Activated CD4-positive, alpha-beta T cell treated with anti-CD3 and anti-CD28 coated beads, Interleukin-2, amount 50 U/mL, for 4 hours (primary cell): ENCODE measurements around the gene APOC3.
"Not testable (repeated sequence)": the region's sequence is repeated elsewhere in the genome, so short reads cannot be mapped to it uniquely, and the experiment has no call there.

Experiments
- DNase-seq, 2 experiments: peaks; one replicate each; pipeline ENCODE4 v3.0.0-alpha.2; 2020

APOC3 gene

DNA sequence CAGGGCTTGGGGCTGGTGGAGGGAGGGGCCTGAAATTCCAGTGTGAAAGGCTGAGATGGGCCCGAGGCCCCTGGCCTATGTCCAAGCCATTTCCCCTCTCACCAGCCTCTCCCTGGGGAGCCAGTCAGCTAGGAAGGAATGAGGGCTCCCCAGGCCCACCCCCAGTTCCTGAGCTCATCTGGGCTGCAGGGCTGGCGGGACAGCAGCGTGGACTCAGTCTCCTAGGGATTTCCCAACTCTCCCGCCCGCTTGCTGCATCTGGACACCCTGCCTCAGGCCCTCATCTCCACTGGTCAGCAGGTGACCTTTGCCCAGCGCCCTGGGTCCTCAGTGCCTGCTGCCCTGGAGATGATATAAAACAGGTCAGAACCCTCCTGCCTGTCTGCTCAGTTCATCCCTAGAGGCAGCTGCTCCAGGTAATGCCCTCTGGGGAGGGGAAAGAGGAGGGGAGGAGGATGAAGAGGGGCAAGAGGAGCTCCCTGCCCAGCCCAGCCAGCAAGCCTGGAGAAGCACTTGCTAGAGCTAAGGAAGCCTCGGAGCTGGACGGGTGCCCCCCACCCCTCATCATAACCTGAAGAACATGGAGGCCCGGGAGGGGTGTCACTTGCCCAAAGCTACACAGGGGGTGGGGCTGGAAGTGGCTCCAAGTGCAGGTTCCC lies at the start of gene APOC3:
Gene APOC3, plus strand, starts transcription at position 383 of the 659 bp plus-strand sequence. CDS start 676 bp downstream, outside the sequence.
- no peak for DNase-seq

GRCh38 chr11:116782728-116783127 lies 47.0 kb upstream of the APOC3 start:
- DNase-seq: no peak

DNA sequence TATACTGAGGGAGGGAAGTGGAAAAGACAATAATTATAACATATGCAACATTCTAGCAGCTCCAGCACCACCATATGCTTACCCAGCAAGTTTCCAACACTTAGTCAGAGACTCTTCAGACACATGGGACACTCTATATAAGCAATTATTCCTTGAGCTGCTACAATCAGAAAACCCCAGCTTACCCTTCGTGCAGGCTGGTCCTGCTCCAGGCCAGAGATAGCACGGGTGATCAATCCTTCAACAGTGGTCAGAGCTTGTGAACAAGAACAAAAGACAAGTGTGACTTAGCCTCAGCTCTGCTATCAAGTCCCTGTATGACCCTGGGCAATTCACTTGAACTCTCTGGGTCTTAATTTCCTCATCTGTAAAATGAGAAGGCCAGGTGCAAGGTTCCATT lies 43.4 kb upstream of the APOC3 start:
- DNase-seq: no peak

- DNase-seq: no peak
Measured at GRCh38 chr11:116786966-116787365, 42.7 kb upstream of the APOC3 start.

- no peak for DNase-seq
Measured at GRCh38 chr11:116787436-116787785, 42.3 kb upstream of the APOC3 start.

DNA sequence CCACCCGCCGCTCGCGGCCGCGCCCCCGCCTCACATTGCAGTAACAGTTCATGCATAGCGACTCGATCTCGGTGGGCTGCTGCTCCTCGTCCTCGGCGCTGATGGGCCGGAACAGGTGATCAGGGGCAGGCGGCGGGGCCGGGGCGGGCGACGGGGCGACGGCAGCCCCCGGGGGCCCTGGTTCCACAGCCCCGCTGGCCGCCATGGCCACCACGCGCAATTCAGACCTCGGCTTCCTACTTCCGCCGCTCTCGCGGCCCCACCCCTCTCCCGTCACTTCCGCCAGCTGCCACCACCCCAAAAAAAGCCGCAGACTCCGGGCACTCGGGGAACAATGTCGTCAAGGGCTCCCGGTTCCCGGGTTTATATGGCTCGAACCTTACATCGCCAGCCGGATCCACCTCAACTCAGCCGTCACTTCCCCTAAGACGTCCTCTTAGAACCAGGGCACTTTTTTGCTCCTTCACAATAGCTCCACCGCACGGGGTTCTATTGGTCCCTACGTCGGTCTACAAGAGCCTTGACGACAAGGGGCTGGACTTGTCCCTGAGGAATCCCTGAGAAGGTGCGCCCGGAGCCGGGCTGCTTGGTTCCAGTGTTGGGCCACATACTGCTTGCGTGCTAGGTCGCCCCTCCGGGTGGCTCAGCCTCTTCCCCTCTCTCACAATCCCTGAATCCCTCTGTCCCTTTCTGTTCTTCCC lies 41.8 kb upstream of the APOC3 start, which contains the start of gene ZPR1:
Gene ZPR1, minus strand, starts transcription at position 238 of the 701 bp plus-strand sequence. Its CDS starts 33 bp downstream, at position 205.
- DNase-seq: peak; percentile 79 to 81

DNA sequence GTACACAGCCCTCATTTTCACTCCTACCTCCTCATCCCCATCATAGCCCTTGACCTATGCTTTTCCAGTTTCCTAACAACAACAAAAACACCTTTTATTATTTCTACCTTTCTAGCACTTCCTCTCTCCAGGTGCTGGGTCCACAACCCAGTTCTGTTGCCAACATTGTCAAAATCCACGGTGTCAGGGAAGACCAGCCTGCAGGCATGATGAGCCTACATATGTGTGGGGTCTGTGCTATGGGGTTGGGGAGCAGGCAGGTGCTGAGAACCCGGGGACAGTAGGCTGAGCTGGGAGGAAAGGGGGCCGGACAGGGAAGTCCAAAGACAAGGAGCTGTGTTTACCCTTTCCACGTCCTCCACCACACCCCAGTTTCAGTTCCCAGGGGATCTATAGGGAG lies 41.2 kb upstream of the APOC3 start:
- no peak for DNase-seq

DNA sequence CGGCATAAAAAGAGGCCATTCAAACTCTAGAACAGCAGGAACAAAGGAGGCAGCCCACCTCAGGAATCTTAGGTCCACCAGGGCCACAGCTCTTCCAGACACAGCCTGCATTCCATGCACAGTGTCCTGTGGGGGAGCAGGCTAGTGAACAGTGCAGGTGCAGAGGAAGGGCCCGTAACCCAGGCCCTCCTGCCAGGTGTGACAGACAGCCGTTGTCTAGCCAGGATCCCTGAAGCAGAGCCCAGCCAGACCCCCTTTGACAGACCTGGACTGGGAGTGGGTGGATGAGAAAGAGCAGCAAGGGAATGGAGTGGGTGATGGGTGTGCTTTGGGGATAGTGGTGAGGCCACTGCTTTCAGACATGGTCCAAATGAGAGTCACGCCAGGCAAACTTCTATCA lies 40.7 kb upstream of the APOC3 start:
- no peak for DNase-seq

- DNase-seq: no peak
Measured at GRCh38 chr11:116790167-116791001, 39.3 kb upstream of the APOC3 start.

DNA sequence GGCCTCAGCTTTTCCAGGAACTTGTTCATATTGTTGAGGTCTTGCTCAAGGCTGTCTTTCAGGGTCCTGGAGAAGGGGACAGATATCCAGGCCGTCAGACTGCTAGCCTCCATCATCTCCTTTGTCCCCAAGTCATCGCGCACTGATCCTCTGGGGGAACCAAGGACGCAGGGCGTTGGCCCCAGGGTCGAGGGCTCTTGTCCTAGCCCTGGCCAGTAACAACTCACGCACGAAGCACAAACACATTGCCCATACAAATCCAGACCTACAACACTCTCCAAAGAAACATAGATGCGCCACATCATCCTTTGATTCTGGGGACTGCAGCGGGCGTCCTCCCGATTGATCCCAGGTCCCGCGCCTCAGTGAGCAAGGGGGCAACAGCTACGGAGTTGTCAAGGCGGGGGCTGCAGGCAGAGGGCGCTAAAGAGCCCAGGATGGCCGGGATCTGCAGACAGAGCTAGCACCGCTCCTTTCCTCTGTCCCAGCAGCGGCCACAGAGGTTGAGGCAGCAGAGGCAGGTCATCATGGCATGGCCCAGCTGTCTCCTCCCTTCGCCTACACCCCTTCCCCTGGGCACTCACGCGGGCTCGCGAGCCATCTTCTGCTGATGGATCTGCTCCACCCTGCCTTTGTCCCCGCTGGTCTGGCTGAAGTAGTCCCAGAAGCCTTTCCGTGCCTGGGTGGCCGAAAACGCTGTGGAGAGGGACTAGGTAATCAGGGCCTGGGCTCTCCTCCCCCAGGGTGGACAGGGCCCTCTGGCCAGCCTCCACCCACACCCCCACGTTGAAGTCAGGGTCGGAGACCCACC lies 38.5 kb upstream of the APOC3 start:
- DNase-seq: peak; percentile 71 to 74

DNA sequence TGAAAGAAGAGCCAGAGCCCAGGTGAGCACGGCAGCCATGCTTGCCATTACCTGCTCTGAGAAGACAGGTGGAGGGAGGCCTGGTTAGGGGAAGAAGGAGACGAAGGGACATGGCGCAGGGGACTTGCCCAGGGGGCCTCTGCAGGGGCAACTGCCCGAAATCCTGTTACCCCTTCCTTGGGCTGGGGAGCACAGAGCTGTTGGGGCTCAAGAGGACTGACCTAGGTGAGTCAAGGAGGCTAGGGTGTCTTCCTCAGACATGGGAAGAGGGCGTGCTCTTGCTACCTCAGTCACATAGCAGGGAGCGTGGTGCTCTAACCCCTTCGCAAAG lies 37.9 kb upstream of the APOC3 start, which contains the start of gene APOA5:
Gene APOA5, minus strand, starts transcription at position 67 of the 331 bp plus-strand sequence. Its CDS starts 19 bp downstream, at position 48.
- no peak for DNase-seq

DNA sequence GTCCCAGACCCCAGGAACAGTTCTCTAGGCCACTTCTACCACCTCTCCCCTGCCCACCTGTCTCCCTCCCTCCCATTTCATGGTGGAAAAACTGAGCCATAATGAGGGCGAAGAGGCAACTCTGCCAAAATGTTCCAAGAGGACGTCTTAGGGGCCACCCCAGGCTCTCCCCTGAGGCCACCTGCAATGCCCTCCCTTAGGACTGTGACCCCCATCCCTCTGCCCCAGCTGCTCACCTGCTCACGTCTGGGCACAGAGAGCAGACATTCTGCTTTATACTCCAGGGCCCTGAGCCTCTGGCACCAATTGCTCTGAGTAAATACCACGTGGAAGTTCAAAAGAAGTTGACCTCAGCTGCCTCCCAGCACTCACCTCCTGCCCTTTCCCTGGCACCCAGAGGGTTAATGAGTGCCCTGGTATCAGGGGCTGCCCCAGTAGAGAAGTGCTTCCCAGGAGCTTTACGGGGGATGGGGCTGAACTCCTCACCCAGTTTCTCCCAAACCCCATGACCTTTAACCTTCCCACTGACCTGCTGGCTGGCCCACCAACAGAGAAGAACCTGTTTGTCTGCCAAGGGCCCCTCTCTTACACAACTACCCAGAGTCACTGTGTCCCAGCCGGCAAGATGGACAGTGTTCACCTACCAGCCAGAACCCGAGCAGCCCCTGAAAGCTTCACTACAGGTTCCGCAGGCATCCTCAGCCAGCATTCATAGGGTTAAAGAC lies 37.4 kb upstream of the APOC3 start:
- no peak for DNase-seq

GRCh38 chr11:116792869-116793771 lies 36.6 kb upstream of the APOC3 start:
- DNase-seq: no peak

GRCh38 chr11:116793772-116794097 lies 36.0 kb upstream of the APOC3 start:
- no peak for DNase-seq

DNA sequence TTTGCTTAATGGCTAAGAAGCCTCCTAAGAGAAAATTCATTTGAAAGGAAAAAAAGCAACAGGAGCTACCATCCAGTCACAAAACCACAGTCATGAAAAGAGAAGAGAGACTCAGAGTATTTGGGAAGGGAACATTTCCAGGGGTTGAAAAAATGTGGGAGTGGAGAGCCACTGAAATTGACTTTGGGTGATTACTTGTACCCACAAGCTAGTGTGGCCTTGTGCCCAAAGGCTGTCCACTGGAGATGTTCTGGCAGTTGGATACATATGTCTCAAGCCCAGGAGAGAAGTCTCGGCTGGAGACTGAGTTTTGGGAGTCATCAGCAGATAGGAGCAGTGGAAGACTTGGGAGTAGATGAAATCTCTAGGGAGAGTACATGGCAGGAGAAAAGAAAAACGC lies 34.9 kb upstream of the APOC3 start:
- no peak for DNase-seq

DNA sequence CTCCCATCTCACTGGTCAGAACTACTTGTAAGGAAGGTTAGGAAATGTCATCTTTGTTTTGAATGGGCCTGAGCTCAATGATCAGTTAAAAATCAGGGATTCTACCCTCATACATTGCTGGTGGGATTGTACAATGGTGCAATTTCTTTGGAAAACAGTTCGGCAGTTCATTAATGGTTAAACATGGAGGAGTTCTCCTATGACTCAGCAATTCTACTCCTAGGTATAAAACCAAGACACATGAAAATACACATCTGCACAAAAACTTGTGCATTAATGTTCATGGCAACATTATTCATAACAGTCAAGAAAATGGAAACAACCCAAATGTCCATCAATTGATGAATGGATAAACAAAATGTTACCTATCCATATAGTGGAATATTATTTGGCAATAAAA lies 33.2 kb upstream of the APOC3 start:
- DNase-seq: no peak

DNA sequence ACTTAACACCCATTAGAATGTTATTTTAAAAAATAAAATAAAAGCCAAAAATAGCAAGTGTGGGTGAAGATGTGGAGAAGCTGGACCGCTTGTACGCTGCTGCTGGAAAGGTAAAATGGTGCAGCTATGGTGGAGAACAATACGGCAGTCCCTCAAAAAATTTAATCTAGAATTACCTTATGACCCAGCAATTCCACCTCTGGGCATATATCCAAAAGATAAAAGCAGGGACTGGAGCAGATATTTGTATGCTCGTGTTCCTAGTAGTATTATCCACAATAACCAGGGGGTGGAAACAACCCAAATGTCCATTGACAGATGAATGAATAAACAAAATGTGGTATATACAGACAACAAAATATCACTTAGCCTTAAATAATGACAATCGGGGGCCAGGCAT lies 31.9 kb upstream of the APOC3 start:
- no peak for DNase-seq

DNA sequence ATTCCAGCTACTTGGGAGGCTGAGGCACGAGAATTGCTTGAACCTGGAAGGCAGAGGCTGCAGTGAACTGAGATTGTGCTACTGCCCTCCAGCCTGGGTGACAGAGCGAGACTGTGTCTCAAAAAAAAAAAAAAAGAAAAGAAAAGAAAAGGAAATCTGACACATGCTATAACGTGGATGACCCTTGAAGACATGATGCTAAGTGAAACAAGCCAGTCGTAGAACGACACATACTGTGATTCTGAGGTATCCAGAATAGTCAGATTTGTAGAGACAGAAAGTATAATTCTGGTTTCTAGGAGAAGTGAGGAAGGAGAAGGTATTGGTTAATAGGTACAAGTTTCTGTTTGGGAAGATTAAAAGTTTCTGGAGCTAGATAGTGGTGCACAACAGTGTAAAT lies 31.3 kb upstream of the APOC3 start:
- DNase-seq: no peak

GRCh38 chr11:116800610-116801009 lies 29.1 kb upstream of the APOC3 start:
- no peak for DNase-seq

DNA sequence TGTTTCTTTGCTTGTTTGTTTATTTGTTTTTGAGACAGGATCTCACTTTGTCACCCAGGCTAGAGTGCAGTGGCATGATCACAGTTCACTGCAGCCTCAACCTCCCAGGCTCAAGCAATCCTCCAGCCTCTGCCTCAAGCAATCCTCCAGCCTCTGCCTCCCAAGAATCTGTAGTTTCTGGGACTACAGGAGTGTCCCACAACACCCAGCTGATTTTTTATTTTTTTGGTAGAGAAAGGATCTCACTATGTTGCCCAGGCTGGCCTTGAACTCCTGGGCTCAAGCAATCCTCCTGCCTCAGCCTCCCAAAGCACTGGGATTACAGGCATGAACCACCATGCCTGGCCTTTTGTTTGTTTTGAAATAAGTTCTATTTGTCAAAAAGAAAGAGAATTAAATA lies 28.0 kb upstream of the APOC3 start:
- DNase-seq: not testable (repeated sequence)

DNA sequence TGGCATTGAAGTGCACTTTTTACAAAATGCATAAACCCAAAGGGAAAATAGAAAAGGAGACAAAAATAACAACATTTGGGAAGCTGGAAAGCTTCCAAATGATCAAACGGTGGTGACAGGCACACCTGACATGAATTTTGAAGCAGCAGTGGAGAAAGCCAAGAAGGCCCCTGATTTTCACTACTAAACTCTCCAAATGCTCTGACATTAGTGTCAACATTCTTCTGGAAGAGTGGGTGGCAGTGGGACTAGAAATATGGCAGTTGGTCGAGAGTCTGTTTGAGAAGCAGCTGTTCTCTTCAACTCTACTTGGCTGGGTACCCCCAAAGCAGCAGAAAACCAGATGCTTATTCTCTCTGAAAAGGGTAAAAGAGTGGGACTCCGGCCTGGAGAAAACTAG lies 25.7 kb upstream of the APOC3 start:
- DNase-seq: no peak
